Measurements from ENCODE around the gene NOVA2.

NOVA2 gene

DNA sequence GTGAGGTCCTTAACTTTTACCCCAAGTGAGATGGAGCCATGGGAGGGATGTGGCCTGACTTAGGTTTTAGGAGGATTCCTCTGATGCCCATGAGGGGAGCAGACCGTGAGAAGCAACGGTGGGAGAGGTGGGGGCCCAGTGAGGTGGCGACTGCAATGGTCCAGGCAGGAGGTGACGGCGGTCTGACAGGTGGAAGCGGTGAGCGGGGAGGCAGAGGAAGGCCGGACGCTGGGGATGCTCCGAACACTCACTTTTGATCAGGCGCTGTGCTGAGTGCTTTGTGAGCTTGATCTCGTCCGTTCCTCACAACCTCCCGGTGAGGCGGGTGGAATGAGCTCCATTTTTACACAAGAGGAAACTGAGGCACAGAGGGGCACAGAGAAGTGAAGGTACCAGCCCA is 11.6 kb downstream of the NOVA2 start:
- no peak for DNase-seq (ENCODE audit: low spot score)

- no peak for DNase-seq (ENCODE audit: low spot score)
Observed at GRCh38 chr19:45960595-45961235, 12.9 kb downstream of the NOVA2 start.

GRCh38 chr19:45959517-45960025 is 14.1 kb downstream of the NOVA2 start:
- no peak for DNase-seq (ENCODE audit: low spot score)

- no peak for DNase-seq (ENCODE audit: low spot score)
Observed at GRCh38 chr19:45958769-45959516, 14.7 kb downstream of the NOVA2 start.

DNA sequence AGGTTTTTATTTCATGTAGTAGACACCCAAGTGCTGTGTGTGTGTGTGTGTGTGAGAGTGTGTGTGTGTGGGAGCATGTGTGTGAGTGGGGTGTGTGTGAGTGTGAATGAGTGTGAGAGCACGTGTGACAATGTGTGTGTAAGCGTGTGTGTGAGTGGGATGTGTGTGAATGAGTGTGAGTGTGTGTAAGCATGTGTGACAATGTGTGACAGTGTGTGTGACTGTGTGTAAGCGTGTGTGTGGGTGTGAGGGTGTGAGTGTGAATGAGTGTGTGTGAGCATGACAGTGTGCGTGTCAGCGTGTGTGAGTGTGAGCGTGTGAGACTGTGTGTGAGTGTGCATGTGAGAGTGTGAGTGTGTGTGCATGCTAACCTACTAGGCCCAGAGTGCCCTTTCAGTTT is 15.3 kb downstream of the NOVA2 start:
- DNase-seq (ENCODE audit: low spot score), result no peak

DNA sequence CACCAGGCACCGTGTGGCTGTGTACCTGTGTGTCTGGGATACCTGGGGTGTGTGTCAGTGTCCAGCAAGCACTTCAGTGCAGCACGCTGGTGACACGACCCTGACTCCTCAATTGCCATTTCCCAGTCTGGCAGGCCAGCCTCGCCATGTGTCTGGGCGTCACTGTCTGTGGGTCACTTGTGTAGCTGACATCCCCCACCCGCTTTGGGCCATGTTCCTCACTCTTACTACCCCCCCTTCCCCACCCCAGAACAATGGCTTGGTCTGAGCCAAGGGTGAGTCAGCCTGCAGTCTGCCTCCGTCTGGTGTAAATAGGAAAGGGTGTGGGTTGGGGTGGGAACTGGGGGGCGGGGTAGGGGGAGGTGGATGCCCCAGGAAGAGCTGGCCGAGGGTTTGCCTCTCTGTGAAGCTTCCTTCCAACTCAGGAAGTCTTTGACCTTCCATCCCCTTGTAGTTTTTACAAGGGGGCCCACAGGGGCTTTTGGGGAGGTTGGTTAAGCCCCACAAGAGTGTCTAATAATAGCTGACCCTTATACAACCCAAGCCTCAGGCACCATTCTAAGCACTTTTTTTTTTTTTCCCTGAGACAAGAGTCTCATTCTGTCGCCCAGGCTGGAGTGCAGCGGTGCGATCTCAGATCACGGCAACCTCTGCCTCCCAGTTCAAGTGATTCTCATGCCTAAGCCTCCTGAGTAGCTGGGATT is 17.6 kb downstream of the NOVA2 start:
- no peak for DNase-seq (ENCODE audit: low spot score)

DNA sequence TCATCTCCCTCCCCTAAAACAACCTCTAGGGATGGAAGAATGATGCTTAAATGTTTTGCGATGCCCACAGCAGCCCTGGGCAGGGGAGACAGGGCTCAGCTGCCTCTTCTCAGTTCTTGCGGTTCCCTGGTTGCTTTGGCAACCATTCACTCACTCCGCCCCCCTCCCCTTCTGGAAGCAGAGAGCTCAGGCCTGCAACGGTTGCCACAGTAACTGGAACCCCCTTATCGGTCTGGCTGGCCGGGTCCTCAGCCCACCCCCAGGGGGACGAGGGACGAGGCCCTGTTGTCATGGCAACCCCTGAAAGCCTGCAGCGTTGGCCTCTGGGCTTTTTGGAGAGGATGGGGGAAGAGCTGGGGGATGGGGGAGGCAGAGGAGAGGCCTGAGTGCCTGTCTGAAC is 19.5 kb downstream of the NOVA2 start:
- DNase-seq (ENCODE audit: low spot score), result no peak

DNA sequence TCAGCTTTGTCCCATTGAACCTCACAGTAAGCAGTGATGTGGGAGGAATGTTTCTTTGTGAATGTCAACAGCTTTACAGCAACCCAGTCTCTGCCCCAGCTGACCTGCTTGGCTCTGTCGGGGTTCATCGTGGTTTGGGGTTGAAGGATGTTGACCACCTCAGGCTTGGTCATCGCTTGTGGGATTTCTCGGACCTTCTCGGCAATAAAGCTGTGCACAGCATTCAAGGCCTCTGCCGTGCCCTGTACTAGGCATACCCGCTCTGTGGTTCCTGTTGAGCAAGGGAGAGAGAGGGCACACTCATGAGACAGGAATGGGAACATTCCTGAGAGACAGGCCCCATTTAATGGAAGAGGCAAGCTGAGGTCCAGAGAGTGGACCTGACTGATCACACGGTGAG is 20.0 kb downstream of the NOVA2 start:
- DNase-seq (ENCODE audit: low spot score), result no peak

GRCh38 chr19:45952686-45953505 is 20.8 kb downstream of the NOVA2 start:
- DNase-seq (ENCODE audit: low spot score), result peak; percentile 76

DNA sequence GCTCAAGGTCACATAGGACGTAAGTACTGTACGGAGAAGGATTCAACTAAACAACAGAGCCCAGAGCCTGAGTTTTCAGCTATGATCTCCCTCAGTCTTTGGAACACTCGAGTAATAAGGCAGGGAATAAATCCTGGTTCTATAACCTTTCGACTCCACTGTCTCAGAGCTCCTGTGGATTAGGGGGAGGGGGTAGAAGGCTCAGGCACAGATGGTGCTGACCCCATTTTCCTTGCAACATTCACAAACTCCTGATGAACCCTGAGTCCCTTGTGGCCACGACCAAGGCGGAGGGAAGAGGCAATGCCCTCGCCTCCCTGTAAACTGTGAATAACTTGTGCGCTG is 21.4 kb downstream of the NOVA2 start:
- DNase-seq (ENCODE audit: low spot score), result no peak

- peak; percentile 42 for DNase-seq (ENCODE audit: low spot score)
Observed at GRCh38 chr19:45947926-45948325, 25.7 kb downstream of the NOVA2 start.

DNA sequence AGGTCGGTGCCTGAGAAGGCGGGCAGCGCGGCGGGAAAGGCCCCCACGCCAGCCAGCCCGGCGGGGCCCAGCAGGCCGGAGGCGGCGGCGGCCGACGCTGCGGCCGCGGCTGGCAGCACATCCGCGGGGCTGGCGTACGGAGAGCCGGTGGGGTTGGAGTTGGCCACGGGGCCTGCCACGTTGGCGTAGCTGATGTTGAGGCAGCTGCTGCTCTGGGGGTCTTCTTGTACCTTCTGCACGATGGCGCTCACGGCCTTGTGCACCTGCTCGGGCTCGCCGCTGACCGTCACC is 33.2 kb downstream of the NOVA2 start:
- DNase-seq (ENCODE audit: low spot score), result no peak

GRCh38 chr19:45939792-45940514 is 33.7 kb downstream of the NOVA2 start:
- no peak for DNase-seq (ENCODE audit: low spot score)

GRCh38 chr19:45938733-45939319 is 34.8 kb downstream of the NOVA2 start:
- no peak for DNase-seq (ENCODE audit: low spot score)

DNA sequence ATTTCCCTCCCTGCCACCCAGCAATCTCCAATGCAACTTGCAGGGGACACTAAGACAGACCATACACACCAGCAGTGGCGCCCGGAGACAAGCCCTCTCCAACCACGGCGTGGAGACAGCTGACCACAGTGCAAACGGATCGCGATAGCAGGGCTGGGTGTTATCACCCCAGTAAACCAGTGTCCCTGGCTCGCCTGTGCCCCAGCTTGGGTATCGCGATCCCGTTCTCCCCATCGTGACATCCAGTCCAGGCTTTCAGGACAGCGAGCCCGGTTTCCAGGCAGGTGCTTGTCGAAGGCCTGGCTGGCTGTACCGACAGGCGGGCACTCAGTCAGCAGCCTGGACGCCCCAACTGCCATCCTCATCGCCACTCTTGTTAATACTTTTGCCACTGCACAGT is 38.4 kb downstream of the NOVA2 start:
- DNase-seq (ENCODE audit: low spot score), result no peak

DNA sequence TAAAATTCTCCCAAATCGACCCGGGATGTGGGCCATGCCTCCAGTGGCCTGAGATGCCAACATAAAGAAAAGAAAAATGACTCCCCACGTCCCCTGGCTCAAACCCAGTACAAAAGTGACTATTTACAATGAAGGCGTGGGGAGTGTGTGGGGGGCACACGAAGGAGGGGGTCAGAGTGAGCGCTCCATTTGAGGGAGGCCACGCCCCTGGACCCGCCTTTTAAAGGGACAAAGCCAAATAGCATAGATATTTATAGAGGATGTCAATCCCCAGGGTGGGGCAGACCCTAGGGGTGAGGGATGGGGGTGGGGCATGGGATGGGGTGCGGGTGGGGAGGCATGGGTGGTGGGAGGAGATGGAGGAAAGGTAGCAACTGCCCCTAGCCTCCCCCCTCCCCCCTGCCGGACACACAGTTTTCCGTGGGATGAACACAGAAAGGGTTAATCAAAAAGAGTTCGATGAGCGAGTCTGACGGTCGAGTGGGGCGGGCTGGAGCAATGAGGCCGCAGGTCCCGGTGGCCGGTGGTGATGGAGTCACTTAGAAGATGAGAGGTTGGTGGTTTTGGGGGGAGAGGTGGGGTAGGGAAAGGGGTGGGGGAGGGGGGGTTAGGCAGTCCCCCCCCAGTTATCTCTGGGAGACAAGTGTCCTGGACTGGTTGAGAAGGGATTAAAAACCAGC is 39.0 kb downstream of the NOVA2 start:
- DNase-seq (ENCODE audit: low spot score), result no peak

GRCh38 chr19:45933759-45934158 is 39.9 kb downstream of the NOVA2 start:
- DNase-seq (ENCODE audit: low spot score), result no peak

DNA sequence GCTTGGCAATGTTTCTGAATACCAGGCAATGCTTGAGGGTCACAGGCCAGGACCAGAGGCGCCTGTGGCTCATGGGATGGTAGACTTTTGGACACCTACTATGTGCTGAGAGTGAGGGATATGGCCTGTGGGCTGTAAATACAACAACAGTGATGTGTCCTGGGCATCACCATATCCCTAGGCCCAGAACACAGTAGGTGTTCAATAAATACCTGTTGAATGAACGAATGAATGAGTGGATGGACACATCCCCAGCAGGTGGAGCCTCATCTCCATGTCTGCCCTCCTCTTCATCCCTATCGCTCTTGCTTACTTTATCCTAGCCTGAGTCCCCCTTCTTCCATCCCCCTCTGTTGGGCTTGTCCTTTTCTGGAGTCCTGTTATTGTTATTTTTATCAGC is 42.6 kb downstream of the NOVA2 start:
- DNase-seq (ENCODE audit: low spot score), result no peak

- DNase-seq (ENCODE audit: low spot score), result no peak
Observed at GRCh38 chr19:45929247-45929646, 44.4 kb downstream of the NOVA2 start.

- DNase-seq (ENCODE audit: low spot score), result peak; percentile 100
Observed at GRCh38 chr19:45927565-45928261, 46.0 kb downstream of the NOVA2 start.

All from AG08395 (cell line).